Lung (tissue), 12 donors: ENCODE data around the gene RASGRP2. TPM values are rescaled to one million over a fixed set of nuclear protein-coding genes. Genes with fewer than 3 reads are reported as not detected.

ENCODE experiments used
- ATAC-seq: fragments of 200-7000 bp; cut with Tn5 transposase; one replicate; pipeline ENCODE4 v1.9.1; 2020; ENCODE audit warnings: moderate number of reproducible peaks; ENCODE audit not compliant: insufficient read depth, low FRiP score
- DNase-seq, 3 donors: peaks; one replicate each; pipeline ENCODE4 v3.0.0-alpha.2; 2013 to 2017
- H3K27ac ChIP-seq, 2 donors: one replicate each; pipeline ENCODE4 v1.5.1; 2013; ENCODE audit warnings: mild to moderate bottlenecking in 2 of 2, moderate library complexity in 2 of 2, control low read depth in 1 of 2, inconsistent platforms in 1 of 2, low read depth in 1 of 2, low read length in 1 of 2
- H3K27me3 ChIP-seq, 3 donors: one replicate each; pipeline ENCODE4 v1.5.1; 2013; ENCODE audit warnings: low read length in 2 of 3; ENCODE audit not compliant: control insufficient read depth in 3 of 3, insufficient read depth in 3 of 3
- H3K36me3 ChIP-seq, 4 donors: one replicate each; pipeline ENCODE4 v1.5.1; 2013; ENCODE audit warnings: low read length in 4 of 4, mild to moderate bottlenecking in 1 of 4, moderate library complexity in 1 of 4; ENCODE audit not compliant: control insufficient read depth in 4 of 4, insufficient read depth in 4 of 4
- H3K4me1 ChIP-seq, 5 donors: one replicate each; pipeline ENCODE4 v1.5.1; 2013; ENCODE audit warnings: low read length in 5 of 5, mild to moderate bottlenecking in 2 of 5, moderate library complexity in 1 of 5; ENCODE audit not compliant: control insufficient read depth in 5 of 5, insufficient read depth in 5 of 5
- H3K4me3 ChIP-seq: one replicate; pipeline ENCODE4 v1.5.1; 2013; ENCODE audit warnings: mild to moderate bottlenecking, control low read depth, moderate library complexity
- H3K9ac ChIP-seq, 2 donors: one replicate each; pipeline ENCODE4 v1.5.1; 2013; ENCODE audit warnings: low read length in 2 of 2, control low read depth in 1 of 2; ENCODE audit not compliant: insufficient read depth in 1 of 2
- H3K9me3 ChIP-seq, 4 donors: one replicate each; pipeline ENCODE4 v1.5.1; 2013; ENCODE audit warnings: low read length in 3 of 4, mild to moderate bottlenecking in 1 of 4, moderate library complexity in 1 of 4; ENCODE audit not compliant: control insufficient read depth in 4 of 4, insufficient read depth in 3 of 4
- WGBS, 2 donors: extraction: QIAGEN DNeasy Blood & Tissue Kit; methylation state at CpG; one replicate each; pipeline ENCODE4 v1.1.7; 2013; 5-methylcytosine and 5-hydroxymethylcytosine counted together
- polyA plus RNA-seq, 2 donors: library from polyadenylated mRNA; stranded (reverse); fragments of 200-250 nt; gene quantifications; one replicate each; pipeline ENCODE4 v1.2.1, GENCODE V29; 2013
- total RNA-seq, 2 donors: library from RNA; depleted of rRNA in 1 of 2; stranded (reverse); fragments of >200 nt in 1 of 2; gene quantifications; one replicate each; pipeline ENCODE4 v1.2.1, GENCODE V29; 2014 to 2021
- TF ChIP-seq, protein P1 (sequence below): IDR thresholded peaks from 2 replicates; pipeline ENCODE4 v1.5.1; 2012; ENCODE audit warnings: mild to moderate bottlenecking; ENCODE audit errors: control extremely low read depth, extremely low read depth
- donor health status: control.
- donor health status: control.
- donor health status: Bipolar disorder and iron deficiency.
- donor health status: healthy.
- donor health status: DM: yes; HTN: yes; CAD: no.

The RASGRP2 gene
- total and polyA plus RNA-seq, 4 donors, result 20.0 to 46.4 (median 30.8) TPM

DNA sequence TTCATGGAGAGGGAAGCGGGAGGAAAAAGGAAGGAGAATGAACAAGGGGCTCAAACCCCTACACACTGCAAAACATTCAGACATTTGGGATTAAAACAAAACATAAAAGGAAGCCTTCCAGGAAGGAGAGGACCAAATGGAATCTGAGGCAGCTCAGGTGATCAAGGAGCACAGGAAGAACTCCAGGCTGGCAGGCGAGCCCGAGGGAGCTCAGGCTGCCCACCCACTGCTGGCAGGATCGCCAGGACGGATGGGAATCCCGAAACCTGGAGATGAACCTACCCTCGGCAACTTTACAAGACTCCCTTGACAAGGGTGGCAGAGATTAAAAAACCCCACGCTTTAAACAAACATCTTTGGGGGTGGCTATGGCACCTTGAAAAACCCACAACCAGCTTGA, 20.8 kb upstream of the RASGRP2 start:
- DNase-seq (no peak), ATAC-seq (no peak)
- Histone ChIP-seq H3K4me3 (no peak overlapping the region), H3K27me3 (no peaks in the 10 kb centered on the region), H3K9ac (no peak overlapping the region), H3K4me1 (peaks cover 0 to 11% (median 8%) of the 10 kb centered on the region in 5 donors), H3K9me3 (no peaks in the 10 kb centered on the region), H3K27ac (peak overlapping the region in 1 of 2 donors; percentile 17), H3K36me3 (peaks cover 50 to 72% (median 53%) of the 10 kb centered on the region in 4 donors)
- TF ChIP-seq, protein P1, sequence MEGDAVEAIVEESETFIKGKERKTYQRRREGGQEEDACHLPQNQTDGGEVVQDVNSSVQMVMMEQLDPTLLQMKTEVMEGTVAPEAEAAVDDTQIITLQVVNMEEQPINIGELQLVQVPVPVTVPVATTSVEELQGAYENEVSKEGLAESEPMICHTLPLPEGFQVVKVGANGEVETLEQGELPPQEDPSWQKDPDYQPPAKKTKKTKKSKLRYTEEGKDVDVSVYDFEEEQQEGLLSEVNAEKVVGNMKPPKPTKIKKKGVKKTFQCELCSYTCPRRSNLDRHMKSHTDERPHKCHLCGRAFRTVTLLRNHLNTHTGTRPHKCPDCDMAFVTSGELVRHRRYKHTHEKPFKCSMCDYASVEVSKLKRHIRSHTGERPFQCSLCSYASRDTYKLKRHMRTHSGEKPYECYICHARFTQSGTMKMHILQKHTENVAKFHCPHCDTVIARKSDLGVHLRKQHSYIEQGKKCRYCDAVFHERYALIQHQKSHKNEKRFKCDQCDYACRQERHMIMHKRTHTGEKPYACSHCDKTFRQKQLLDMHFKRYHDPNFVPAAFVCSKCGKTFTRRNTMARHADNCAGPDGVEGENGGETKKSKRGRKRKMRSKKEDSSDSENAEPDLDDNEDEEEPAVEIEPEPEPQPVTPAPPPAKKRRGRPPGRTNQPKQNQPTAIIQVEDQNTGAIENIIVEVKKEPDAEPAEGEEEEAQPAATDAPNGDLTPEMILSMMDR, result no peak
- WGBS, 2 donors, result 88 to 91% methylated on average over 8 of the region's 8 CpGs

DNA sequence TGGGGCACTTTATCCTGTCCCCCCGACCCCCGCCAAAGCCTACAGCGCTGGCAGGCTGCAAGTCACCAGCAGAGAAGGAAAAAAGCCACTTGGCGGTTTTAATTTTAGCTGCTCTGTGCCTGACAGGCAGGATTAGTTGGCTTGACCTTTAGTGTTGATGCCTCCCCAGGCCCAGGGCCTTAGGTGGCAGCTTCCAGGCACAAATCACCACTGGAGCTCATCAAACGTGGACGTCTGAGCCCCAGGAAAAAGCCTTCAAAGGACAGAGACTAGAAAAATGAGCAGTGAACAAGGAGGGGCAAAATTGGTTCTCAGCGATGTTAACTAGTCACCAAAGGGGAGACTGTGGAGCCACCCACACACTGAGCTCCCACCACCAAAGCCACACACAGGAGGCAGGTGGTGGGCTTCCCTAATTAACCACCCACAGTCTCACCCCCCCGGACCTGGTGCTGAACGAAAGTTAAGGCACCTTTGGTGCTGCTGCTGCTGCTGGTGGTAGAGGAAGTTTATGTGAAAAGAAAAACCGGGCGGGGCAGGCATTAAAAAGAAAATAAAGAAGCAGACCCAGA, 20.2 kb upstream of the RASGRP2 start:
- H3K9ac ChIP-seq, result no peak overlapping the region
- no peak overlapping the region for H3K4me3 ChIP-seq
- H3K27me3 ChIP-seq, result no peaks in the 10 kb centered on the region
- peaks cover 44 to 66% (median 47%) of the 10 kb centered on the region in 4 donors for H3K36me3 ChIP-seq
- 50 to 64% methylated on average over 11 of the region's 11 CpGs for WGBS, 2 donors
- peak overlapping the region in 1 of 2 donors; percentile 57 for H3K27ac ChIP-seq
- TF ChIP-seq, protein P1, result no peak
- ATAC-seq (no peak), DNase-seq (no peak)
- H3K9me3 ChIP-seq, result no peaks in the 10 kb centered on the region
- H3K4me1 ChIP-seq, result peaks cover 0 to 17% (median 8%) of the 10 kb centered on the region in 5 donors

DNA sequence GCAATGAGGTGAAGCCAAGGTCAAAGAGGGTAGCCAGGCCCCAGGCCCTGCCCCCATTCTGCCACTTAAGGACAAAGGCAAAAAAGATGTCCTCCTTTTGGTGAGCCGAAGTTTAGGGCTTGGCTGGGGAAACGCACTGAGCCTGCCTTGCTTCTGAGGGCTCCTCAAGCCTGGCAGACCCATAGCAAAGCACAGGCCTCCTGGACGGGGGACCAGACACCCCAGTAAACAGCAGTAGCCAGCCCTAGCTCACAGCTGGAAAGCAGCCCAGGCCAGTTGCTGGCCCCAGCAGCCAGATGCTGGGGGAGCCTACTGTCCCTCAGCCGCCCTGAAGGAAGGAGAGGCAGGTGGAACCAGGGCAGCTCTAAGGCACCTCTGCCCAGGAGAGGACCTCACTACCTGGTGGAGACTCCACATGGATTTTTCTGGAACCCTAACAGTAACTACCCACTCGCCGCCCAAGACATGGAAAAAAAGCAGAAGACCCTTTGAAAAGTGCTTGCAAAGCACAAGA, 19.6 kb upstream of the RASGRP2 start:
- peak overlapping the region in 1 of 2 donors; percentile 13 for H3K9ac ChIP-seq
- H3K4me1 ChIP-seq, result peaks cover 0 to 17% (median 8%) of the 10 kb centered on the region in 5 donors
- no peak overlapping the region for H3K4me3 ChIP-seq
- ATAC-seq, result no peak
- H3K9me3 ChIP-seq, result no peaks in the 10 kb centered on the region
- peak overlapping the region; percentile 28 to 57 for H3K27ac ChIP-seq
- 79 to 82% methylated on average over 6 of the region's 6 CpGs for WGBS, 2 donors
- H3K27me3 ChIP-seq, result no peaks in the 10 kb centered on the region
- no peak for DNase-seq
- H3K36me3 ChIP-seq, result peaks cover 39 to 61% (median 41%) of the 10 kb centered on the region in 4 donors
- TF ChIP-seq, protein P1, result no peak
